HFF-Myc (cell line): ENCODE measurements around the gene CHAF1A.

Experiments
- DNase-seq: peaks from one replicate; pipeline ENCODE4 v3.0.0-alpha.2; 2011; ENCODE audit warnings: low read depth; ENCODE audit errors: extremely low read depth
- H3K4me3 ChIP-seq: replicated peaks from 2 replicates; pipeline ENCODE4 v1.5.1; 2011; ENCODE audit warnings: low read depth, mild to moderate bottlenecking, control low read depth, low read length
- CTCF ChIP-seq: IDR thresholded peaks from 2 replicates; pipeline ENCODE4 v1.5.1; 2012; ENCODE audit warnings: mild to moderate bottlenecking, low read depth, low read length, control low read depth; ENCODE audit errors: missing control alignments

Gene CHAF1A

GRCh38 chr19:4457654-4458395 lies 55.4 kb downstream of the CHAF1A start, which contains the start of gene UBXN6:
Gene UBXN6 (minus strand): TSS chr19:4457794. CDS start chr19:4457697, 97 bp downstream.
- no peak for TF ChIP-seq CTCF
- peak within 1 kb of the TSS; percentile 81 for H3K4me3 ChIP-seq
- peak; percentile 87 for DNase-seq

GRCh38 chr19:4464815-4465581 lies 62.6 kb downstream of the CHAF1A start:
- H3K4me3 ChIP-seq = no peak overlapping the region
- DNase-seq = no peak
- TF ChIP-seq CTCF = no peak

- DNase-seq = no peak
Observed at GRCh38 chr19:4467835-4468234, 65.4 kb downstream of the CHAF1A start.

GRCh38 chr19:4471403-4472173 lies 69.1 kb downstream of the CHAF1A start:
- no peak for TF ChIP-seq CTCF
- H3K4me3 ChIP-seq = peak overlapping the region; percentile 63
- peak; percentile 100 for DNase-seq

More at GRCh38 chr19:4467835-4468234, 65.4 kb downstream of the CHAF1A start:
- no peak overlapping the region for H3K4me3 ChIP-seq
- no peak for TF ChIP-seq CTCF

- peak within 1 kb of the TSS; percentile 91 for H3K4me3 ChIP-seq
- DNase-seq = no peak
- no peak for TF ChIP-seq CTCF
Observed at GRCh38 chr19:4472174-4472974, 69.9 kb downstream of the CHAF1A start, which contains the start of gene HDGFL2. Gene HDGFL2 (plus strand): TSS chr19:4472297. CDS start chr19:4472351, 54 bp downstream.
